IPS-15b (cell line): ENCODE data around the gene MOB1B.

Source experiments
- H3K27me3 ChIP-seq: one replicate; pipeline ENCODE4 v1.6.1; 2013; ENCODE audit warnings: low read length; ENCODE audit not compliant: control insufficient read depth, insufficient read depth
- H3K36me3 ChIP-seq: one replicate; pipeline ENCODE4 v1.6.1; 2013; ENCODE audit warnings: low read length; ENCODE audit not compliant: control insufficient read depth, insufficient read depth
- H3K4me1 ChIP-seq: one replicate; pipeline ENCODE4 v1.6.1; 2013; ENCODE audit warnings: mild to moderate bottlenecking, low read length; ENCODE audit not compliant: control insufficient read depth, insufficient read depth
- H3K4me3 ChIP-seq: one replicate; pipeline ENCODE4 v1.5.1; 2013; ENCODE audit warnings: low read depth, low read length
- H3K9ac ChIP-seq: one replicate; pipeline ENCODE4 v1.6.1; 2013; ENCODE audit warnings: low read depth, mild to moderate bottlenecking, low read length
- H3K9me3 ChIP-seq: one replicate; pipeline ENCODE4 v1.6.1; 2013; ENCODE audit warnings: mild to moderate bottlenecking, low read length; ENCODE audit not compliant: control insufficient read depth, insufficient read depth

Gene MOB1B

GRCh38 chr4:70936200-70936787 is 34.1 kb downstream of the MOB1B start:
- Histone ChIP-seq H3K9ac (no peak overlapping the region), H3K4me1 (no peaks in the 10 kb centered on the region), H3K36me3 (no peaks in the 10 kb centered on the region), H3K4me3 (no peak overlapping the region), H3K27me3 (no peaks in the 10 kb centered on the region), H3K9me3 (no peaks in the 10 kb centered on the region)

- Histone ChIP-seq H3K27me3 (no peaks in the 10 kb centered on the region), H3K9ac (no peak overlapping the region), H3K9me3 (no peaks in the 10 kb centered on the region), H3K36me3 (no peaks in the 10 kb centered on the region), H3K4me3 (no peak overlapping the region), H3K4me1 (no peaks in the 10 kb centered on the region)
Measured at GRCh38 chr4:70938086-70938485, 35.9 kb downstream of the MOB1B start.

- Histone ChIP-seq H3K4me1 (no peaks in the 10 kb centered on the region), H3K36me3 (no peaks in the 10 kb centered on the region), H3K27me3 (no peaks in the 10 kb centered on the region), H3K9ac (no peak overlapping the region), H3K9me3 (no peaks in the 10 kb centered on the region), H3K4me3 (no peak overlapping the region)
Measured at GRCh38 chr4:70940134-70940533, 38.0 kb downstream of the MOB1B start.

- Histone ChIP-seq H3K36me3 (no peaks in the 10 kb centered on the region), H3K9me3 (no peaks in the 10 kb centered on the region), H3K4me1 (peaks cover 6% of the 10 kb centered on the region), H3K4me3 (no peak overlapping the region), H3K9ac (no peak overlapping the region), H3K27me3 (no peaks in the 10 kb centered on the region)
Measured at GRCh38 chr4:70943114-70943513, 40.9 kb downstream of the MOB1B start.

GRCh38 chr4:70945046-70945445 is 42.9 kb downstream of the MOB1B start:
- Histone ChIP-seq H3K9me3 (no peaks in the 10 kb centered on the region), H3K27me3 (no peaks in the 10 kb centered on the region), H3K4me3 (no peak overlapping the region), H3K36me3 (no peaks in the 10 kb centered on the region), H3K9ac (no peak overlapping the region), H3K4me1 (peaks cover 6% of the 10 kb centered on the region)

GRCh38 chr4:70945452-70946055 is 43.4 kb downstream of the MOB1B start:
- no peaks in the 10 kb centered on the region for H3K27me3 ChIP-seq
- H3K9me3 ChIP-seq, result no peaks in the 10 kb centered on the region
- H3K9ac ChIP-seq, result no peak overlapping the region
- no peaks in the 10 kb centered on the region for H3K36me3 ChIP-seq
- peaks cover 8% of the 10 kb centered on the region for H3K4me1 ChIP-seq
- H3K4me3 ChIP-seq, result no peak overlapping the region

GRCh38 chr4:70946939-70947338 is 44.8 kb downstream of the MOB1B start:
- no peak overlapping the region for H3K9ac ChIP-seq
- H3K36me3 ChIP-seq, result no peaks in the 10 kb centered on the region
- H3K27me3 ChIP-seq, result no peaks in the 10 kb centered on the region

GRCh38 chr4:70948665-70949260 is 46.6 kb downstream of the MOB1B start:
- Histone ChIP-seq H3K9me3 (no peaks in the 10 kb centered on the region), H3K4me1 (peaks cover 10% of the 10 kb centered on the region), H3K36me3 (no peaks in the 10 kb centered on the region), H3K4me3 (no peak overlapping the region), H3K27me3 (no peaks in the 10 kb centered on the region), H3K9ac (no peak overlapping the region)

More at GRCh38 chr4:70946939-70947338, 44.8 kb downstream of the MOB1B start:
- no peaks in the 10 kb centered on the region for H3K9me3 ChIP-seq
- H3K4me1 ChIP-seq, result peaks cover 10% of the 10 kb centered on the region
- H3K4me3 ChIP-seq, result no peak overlapping the region

- H3K9ac ChIP-seq, result no peak overlapping the region
- no peaks in the 10 kb centered on the region for H3K36me3 ChIP-seq
- no peaks in the 10 kb centered on the region for H3K9me3 ChIP-seq
- no peak overlapping the region for H3K4me3 ChIP-seq
- no peaks in the 10 kb centered on the region for H3K27me3 ChIP-seq
- peaks cover 12% of the 10 kb centered on the region for H3K4me1 ChIP-seq
Measured at GRCh38 chr4:70954032-70954431, 51.9 kb downstream of the MOB1B start.

GRCh38 chr4:70956549-70957210 is 54.5 kb downstream of the MOB1B start:
- Histone ChIP-seq H3K4me3 (no peak overlapping the region), H3K36me3 (no peaks in the 10 kb centered on the region), H3K4me1 (peaks cover 8% of the 10 kb centered on the region), H3K9me3 (no peaks in the 10 kb centered on the region), H3K27me3 (no peaks in the 10 kb centered on the region), H3K9ac (no peak overlapping the region)

GRCh38 chr4:70958681-70959080 is 56.5 kb downstream of the MOB1B start:
- Histone ChIP-seq H3K9ac (no peak overlapping the region), H3K27me3 (no peaks in the 10 kb centered on the region), H3K36me3 (no peaks in the 10 kb centered on the region), H3K9me3 (no peaks in the 10 kb centered on the region), H3K4me1 (peaks cover 8% of the 10 kb centered on the region), H3K4me3 (no peak overlapping the region)

GRCh38 chr4:70969076-70969475 is 66.9 kb downstream of the MOB1B start:
- Histone ChIP-seq H3K4me1 (no peaks in the 10 kb centered on the region), H3K9me3 (no peaks in the 10 kb centered on the region), H3K36me3 (no peaks in the 10 kb centered on the region), H3K4me3 (no peak overlapping the region), H3K27me3 (no peaks in the 10 kb centered on the region), H3K9ac (no peak overlapping the region)
